ENCODE measurements around the gene GNG14. TPM values are rescaled to one million over a fixed set of nuclear protein-coding genes. Genes with fewer than 3 reads are reported as not detected.

Gene GNG14
- total and polyA plus RNA-seq, 2 of the 13 experiments (the other 11 are each of a cell fraction or from before 2014, with no cell fraction given): not detected

DNA sequence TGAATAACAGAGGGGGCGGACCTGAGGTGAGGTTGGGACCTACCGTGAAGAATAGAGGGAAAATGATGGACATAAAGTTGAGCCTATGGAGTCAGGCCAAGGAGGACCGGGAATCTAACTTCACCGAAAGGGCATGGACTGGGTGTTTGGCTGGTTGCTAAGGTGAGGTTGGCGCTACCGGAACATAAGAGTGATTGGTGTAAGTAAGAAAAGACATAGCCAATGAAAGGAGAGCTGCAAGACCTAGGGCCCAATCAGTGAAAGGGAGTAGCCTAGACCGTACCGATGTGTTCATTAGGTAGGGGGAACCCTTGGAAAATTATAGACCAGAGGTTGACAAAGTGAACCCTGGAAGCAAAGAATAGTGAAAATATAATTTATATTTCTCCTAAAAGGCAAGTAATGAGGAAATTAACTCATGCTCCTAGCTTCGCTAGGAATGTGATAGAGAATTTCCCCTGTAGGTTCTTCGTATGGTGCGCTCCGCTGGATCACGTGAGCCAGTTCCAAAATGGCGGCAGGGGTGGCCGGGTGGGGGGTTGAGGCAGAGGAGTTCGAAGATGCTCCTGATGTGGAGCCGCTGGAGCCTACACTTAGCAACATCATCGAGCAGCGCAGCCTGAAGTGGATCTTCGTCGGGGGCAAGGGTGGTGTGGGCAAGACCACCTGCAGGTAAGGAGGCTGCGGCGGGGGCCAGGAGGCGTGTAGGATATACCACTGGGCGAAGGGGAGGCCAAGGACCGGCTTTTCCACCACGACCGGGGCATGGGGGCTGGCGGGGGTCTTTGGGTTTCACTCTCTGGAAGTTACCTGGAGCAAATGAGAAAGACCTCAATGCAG is 49.4 kb downstream of the GNG14 start, which contains the start of gene GET3 (continued):
- TF ChIP-seq, protein P1, sequence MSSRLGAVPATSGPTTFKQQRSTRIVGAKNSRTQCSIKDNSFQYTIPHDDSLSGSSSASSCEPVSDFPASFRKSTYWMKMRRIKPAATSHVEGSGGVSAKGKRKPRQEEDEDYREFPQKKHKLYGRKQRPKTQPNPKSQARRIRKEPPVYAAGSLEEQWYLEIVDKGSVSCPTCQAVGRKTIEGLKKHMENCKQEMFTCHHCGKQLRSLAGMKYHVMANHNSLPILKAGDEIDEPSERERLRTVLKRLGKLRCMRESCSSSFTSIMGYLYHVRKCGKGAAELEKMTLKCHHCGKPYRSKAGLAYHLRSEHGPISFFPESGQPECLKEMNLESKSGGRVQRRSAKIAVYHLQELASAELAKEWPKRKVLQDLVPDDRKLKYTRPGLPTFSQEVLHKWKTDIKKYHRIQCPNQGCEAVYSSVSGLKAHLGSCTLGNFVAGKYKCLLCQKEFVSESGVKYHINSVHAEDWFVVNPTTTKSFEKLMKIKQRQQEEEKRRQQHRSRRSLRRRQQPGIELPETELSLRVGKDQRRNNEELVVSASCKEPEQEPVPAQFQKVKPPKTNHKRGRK (CRISPR knock-in tag; IDR thresholded peaks at IDR 0.05): no peak
- TF ChIP-seq ZNF124 (CRISPR knock-in tag; IDR thresholded peaks at IDR 0.05): no peak
- peak; percentile 77; the same call in 1 of the 2 replicates for TF ChIP-seq ZNF556 (CRISPR knock-in tag; IDR thresholded peaks at IDR 0.05; ENCODE audit: borderline replicate concordance)
- TF ChIP-seq, protein P2, sequence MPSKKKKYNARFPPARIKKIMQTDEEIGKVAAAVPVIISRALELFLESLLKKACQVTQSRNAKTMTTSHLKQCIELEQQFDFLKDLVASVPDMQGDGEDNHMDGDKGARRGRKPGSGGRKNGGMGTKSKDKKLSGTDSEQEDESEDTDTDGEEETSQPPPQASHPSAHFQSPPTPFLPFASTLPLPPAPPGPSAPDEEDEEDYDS (CRISPR knock-in tag; IDR thresholded peaks at IDR 0.05): peak; percentile 8; the same call in 1 of the 2 replicates
- TF ChIP-seq ATF2 (CRISPR knock-in tag; IDR thresholded peaks at IDR 0.05): 0 out of 2 replicates have a peak, but pooled peaks have one; percentile 1
- no peak for TF ChIP-seq XRCC5 (optimal IDR thresholded peaks at IDR 0.05; ENCODE audit: low read length)
- TF ChIP-seq, protein P3, sequence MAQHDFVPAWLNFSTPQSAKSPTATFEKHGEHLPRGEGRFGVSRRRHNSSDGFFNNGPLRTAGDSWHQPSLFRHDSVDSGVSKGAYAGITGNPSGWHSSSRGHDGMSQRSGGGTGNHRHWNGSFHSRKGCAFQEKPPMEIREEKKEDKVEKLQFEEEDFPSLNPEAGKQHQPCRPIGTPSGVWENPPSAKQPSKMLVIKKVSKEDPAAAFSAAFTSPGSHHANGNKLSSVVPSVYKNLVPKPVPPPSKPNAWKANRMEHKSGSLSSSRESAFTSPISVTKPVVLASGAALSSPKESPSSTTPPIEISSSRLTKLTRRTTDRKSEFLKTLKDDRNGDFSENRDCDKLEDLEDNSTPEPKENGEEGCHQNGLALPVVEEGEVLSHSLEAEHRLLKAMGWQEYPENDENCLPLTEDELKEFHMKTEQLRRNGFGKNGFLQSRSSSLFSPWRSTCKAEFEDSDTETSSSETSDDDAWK (CRISPR knock-in tag; IDR thresholded peaks at IDR 0.05): no peak
- TF ChIP-seq MXI1 (IDR thresholded peaks at IDR 0.05; ENCODE audit: borderline replicate concordance, low read depth, low read length): peak; percentile 70; the same call in 2 of the 3 replicates
- no peak; a peak in 1 of 4 replicates for TF ChIP-seq EP300 (IDR thresholded peaks at IDR 0.05; ENCODE audit: low read depth in 2 of 2, low read length in 2 of 2)
- TF ChIP-seq EP300 (CRISPR knock-in tag; IDR thresholded peaks at IDR 0.05; ENCODE audit: borderline replicate concordance): no peak
- no peak for TF ChIP-seq ZNF546 (CRISPR knock-in tag; conservative IDR thresholded peaks at IDR 0.05)
- TF ChIP-seq ZBTB20 (CRISPR knock-in tag; IDR thresholded peaks at IDR 0.05; ENCODE audit: borderline replicate concordance, low read depth): no peak
- TF ChIP-seq CC2D1A (CRISPR knock-in tag; IDR thresholded peaks at IDR 0.05): no peak
- no peak for TF ChIP-seq CENPT (CRISPR knock-in tag; IDR thresholded peaks at IDR 0.05; ENCODE audit: low read depth)
- no peak for TF ChIP-seq ZNF746 (CRISPR knock-in tag; IDR thresholded peaks at IDR 0.05)
- no peak for TF ChIP-seq ARHGAP35 (CRISPR knock-in tag; IDR thresholded peaks at IDR 0.05; ENCODE audit: borderline replicate concordance)
- TF ChIP-seq ZNF737 (CRISPR knock-in tag; IDR thresholded peaks at IDR 0.05; ENCODE audit: borderline replicate concordance): no peak
- TF ChIP-seq DDIT3 (CRISPR knock-in tag; IDR thresholded peaks at IDR 0.05): no peak
- no peak for TF ChIP-seq SRSF9 (IDR thresholded peaks at IDR 0.05; ENCODE audit: borderline replicate concordance, insufficient read depth, low read depth, low read length, poor library complexity, severe bottlenecking)
- TF ChIP-seq KLF6 (CRISPR knock-in tag; IDR thresholded peaks at IDR 0.05): no peak
- TF ChIP-seq CBFB (CRISPR knock-in tag; IDR thresholded peaks at IDR 0.05): 0 out of 2 replicates have a peak, but pooled peaks have one; percentile 12
- TF ChIP-seq ZC3H4 (CRISPR knock-in tag; IDR thresholded peaks at IDR 0.05; ENCODE audit: borderline replicate concordance): no peak
- TF ChIP-seq BCL6 (CRISPR knock-in tag; IDR thresholded peaks at IDR 0.05): no peak
- no peak for TF ChIP-seq POGZ (CRISPR knock-in tag; IDR thresholded peaks at IDR 0.05)
- no peak for TF ChIP-seq ZNF564 (CRISPR knock-in tag; IDR thresholded peaks at IDR 0.05)
- TF ChIP-seq DNMT3B (CRISPR knock-in tag; conservative IDR thresholded peaks at IDR 0.05): no peak
